CD4-positive, alpha-beta T cell treated with Interferon alpha-2 for 1 hour (primary cell): ENCODE measurements around the gene LIX1L.
A peak's percentile ranks its signal among the peaks of the same experiment; 100 is the strongest.

Source experiments
- DNase-seq, 2 donors: peaks; one replicate each; pipeline ENCODE4 v3.0.0-alpha.2; 2020 to 2022

The LIX1L gene

DNA sequence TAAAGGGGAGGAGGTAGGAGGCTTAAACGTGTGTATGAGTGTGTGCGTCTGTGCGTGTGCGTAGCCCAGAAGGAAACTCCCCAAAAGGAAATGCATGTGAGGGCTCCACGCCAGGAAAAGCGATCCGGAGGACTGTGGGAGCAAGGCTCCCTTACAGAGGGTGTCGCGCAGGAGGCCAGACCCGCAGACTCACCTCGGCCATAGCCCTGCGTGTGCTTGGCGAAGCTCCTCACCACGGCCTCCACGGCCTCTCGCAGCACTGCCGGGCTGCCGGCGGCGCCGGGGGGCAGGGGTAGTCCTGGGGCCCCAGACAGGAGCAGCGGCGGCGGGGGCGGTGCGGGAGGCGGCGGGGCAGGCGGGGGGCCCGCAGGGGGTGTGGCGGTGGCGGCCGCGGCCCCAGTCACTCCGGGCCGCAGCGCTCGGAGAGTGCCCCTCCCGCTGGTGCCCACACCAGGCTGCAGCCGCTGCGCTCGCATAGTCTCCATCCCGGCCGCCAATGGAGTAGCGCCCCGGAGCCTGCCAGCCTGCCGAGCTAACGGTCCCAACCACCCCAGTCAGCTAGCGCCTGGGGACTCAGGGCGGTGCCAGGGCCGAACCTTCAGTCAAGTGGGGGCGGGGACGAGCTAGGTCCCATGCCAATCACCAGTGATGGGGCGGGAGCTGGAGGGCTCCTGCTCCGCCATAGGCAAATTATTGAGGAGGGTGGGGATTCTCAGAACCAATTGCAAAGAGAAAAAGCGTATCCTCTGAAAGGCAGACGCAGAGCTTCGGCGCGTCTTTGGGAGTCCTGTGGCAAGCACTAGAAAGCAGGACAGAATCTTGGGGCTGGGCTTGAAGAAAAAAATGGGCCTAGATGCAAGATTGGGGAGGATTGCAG, at the start of gene LIX1L:
Gene LIX1L, minus strand, starts transcription at position 575 of the 877 bp plus-strand sequence. Its CDS starts 90 bp downstream, at position 485.
- DNase-seq = peak; percentile 93 to 95

DNA sequence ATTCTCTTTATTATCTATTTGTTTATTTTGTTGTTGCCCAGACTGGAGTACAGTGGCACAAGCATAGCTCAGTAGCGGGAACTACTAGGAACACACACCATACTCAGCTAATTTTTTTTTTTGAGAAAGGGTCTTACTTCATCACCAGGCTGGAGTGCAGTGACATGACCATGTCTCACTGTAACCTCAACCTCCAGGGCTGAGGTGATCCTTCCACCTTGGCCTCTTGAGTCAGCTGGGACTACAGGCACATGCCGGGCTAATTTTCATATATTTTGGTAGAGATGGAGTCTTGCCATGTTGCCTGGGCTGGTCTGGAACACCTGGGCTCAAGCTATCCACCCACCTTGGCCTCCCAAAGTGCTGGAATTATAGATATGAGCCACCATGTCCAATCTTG, 43.9 kb upstream of the LIX1L start:
- no peak for DNase-seq

DNA sequence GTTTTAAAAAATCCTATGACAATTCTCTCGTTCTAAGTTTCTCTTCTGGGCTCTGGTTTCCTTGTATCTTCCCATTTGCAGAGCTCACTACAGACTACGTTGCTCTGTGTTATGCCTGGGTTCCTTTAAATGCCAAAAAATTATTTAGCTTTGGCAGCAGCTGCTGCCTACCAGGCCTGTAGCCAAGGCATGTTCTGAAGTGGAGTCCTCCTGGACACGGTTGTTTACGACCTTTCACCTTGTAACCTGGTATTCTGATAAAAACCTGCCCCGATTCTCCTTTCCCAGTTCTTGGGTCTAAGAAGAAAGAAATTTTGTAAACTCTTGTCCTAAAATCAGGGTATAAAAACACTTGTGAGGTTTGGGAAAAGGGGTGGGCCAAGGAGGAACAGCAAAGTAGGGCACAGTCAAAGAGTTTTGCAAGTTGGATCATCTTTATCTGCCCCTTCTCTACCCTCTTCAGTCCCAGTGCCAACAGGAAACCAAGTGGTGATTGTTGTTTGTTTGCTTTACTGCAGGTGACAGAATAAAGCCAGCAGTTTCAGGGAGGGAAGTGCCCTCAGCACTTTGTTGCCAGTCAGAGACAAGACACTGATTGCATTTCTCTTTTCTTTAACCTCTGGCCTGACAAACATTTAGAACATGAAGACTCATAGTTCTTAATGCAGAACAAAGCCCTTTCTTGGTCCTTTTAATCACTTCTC, 41.7 kb upstream of the LIX1L start:
- peak; percentile 22 to 71 for DNase-seq

DNA sequence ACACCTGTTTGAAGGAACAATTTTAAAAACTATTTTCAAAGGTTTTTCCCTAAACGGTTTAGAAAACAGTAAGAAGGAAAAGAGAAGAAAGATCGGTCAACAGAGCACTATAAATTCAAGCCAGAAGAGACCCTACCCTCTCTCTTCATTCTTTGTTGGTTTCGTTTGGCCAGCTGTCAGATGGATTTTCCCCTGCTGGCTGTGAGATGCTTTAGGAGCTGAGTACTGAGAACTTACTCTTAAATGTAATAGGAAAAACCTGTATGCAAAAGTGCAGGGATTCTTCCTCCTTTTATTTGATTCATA, 39.9 kb upstream of the LIX1L start:
- DNase-seq = no peak

DNA sequence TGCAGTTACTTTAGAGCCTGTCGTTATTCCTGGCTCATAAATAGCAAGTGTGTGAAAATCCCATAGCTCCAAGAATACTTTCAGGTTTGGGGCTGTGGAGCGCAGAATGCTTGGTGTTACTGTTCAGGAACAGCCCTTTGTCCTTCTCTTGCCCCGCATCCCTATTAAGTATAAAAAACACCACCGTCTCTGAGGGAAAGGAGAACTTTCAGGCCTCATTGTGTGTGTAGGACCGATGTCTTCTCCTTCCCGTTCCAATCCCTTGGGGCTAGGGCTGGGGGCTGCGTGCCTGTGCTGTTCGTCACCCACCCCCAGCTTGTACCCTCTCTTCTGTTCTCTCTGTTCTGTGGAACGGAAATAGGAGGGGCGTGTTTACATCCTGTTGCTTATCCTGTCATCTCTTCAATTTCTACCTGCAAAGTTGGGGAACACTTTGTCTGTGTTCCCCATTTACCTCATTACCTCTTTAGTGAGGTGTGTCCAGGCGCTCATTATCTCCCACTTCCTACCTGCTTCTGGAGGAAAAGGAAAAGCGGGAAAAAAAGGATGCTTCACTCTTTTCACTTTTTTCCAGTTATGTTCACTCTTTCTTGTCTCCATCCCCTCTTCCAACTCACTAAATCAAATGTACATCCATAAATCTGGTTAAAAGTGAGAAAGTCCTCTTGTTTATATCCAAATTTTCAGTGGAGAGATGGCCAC, 39.4 kb upstream of the LIX1L start:
- peak; percentile 66 to 75 for DNase-seq

DNA sequence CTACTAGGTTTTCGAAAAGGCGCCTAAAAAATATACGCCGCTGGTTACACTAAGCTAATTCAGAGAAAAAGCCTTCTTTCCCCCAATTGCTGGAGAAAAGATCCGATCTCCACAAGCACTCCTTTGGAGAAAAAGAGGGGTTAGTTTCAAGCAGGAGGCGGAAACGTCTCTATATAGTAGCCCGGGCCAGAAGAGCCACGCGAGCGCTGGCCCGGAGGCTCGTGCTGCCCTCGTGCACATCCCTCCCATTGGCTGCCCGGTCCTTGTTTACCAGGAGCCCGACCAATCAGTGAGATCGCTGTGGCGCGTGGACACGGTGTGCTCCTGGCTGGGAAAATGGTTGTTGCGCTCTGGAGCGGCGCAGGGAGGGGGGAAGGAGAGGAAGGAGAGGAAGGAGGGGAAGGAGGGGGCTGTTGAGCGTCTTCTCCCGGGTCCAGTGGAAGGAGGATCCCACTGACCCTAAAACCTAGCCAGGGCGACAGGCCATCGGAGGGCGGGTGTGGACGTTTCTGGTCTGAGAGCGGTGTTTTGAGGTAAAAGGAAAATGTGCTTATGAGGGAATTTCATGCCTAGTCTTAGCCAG, 38.7 kb upstream of the LIX1L start, which contains the start of gene TXNIP:
Gene TXNIP, minus strand, starts transcription at position 147 of the 583 bp plus-strand sequence. CDS start 313 bp downstream, outside the sequence.
- DNase-seq = peak; percentile 94

DNA sequence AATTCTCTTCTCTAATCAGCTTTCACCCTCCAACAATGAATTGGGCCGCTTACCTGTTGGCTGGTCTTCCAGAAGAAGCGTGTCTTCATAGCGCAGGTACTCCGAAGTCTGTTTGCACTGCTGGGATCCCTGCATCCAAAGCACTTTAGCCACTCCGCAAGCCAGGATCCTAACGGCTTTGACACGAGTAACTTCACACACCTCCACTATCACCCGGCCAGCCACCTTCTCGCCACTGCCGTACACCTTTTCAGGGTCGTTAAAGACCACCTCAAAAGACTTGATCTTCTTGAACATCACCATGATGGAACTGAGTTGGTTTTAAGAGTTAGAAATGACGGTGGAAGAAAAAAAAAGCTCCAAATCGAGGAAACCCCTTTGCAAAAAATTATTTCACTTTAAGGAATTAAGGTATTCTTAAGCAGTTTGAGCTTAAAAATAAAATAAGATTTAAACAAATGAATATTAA, 38.2 kb upstream of the LIX1L start:
- DNase-seq = no peak

DNA sequence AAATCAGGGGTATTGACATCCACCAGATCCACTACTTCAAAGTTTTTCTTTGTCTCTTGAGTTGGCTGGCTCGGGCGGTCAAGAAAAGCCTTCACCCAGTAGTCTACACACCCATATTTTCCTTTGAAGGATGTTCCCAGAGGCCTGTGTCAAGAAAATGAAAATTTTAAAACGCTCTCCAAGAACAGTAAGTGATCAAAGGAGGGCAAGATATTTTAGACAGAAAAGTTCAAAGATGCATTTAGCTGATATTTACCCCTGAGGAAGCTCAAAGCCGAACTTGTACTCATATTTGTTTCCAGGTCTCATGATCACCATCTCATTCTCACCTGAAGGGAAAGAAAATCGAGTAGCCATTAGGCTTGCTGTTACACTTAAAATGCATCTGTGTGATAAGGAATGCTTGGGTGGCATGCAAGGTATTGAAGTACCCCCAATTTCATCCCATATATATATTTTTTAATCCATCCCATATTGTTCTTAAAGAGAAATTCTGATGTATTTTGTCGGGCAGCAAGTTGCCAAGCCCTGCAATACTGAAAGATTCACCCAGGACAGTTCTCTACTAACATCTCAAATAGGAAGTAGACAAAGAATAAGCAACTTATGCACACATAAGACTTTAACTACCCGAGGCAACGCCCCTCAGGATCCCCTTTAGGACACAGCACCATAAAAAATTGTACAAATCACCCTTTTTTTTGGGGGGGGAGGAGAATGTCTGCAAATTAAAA, 37.5 kb upstream of the LIX1L start:
- DNase-seq = no peak

DNA sequence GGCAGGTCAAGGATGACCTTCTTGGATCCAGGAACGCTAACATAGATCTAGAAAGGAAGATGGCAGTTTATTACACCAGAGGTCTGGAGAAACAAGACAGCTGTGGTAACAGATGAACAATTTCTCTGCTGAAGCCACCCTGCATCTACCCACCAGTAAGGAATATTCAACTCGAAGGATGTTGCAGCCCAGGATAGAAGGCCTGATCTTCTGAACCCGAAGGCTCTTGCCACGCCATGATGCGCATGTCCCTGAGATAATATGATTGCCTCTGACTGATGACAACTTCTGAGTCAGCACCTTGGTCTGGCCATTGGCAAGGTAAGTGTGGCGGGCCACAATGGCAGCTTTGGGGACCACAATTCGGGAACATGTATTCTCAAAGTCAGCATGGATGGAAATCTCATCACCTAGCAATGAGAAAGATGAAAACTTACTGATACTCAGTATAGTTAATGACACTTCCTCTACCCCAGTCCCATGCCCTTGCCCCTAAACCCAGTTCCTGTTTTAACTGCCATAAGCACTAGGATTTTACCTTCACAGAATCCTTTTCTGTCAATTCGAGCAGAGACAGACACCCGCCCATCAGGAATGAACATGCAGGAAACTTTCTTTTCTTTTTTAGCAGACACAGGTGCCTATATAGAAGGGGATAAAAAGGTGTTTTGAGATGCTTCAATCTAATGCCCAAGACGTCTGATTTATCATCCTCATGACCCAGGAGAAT, 36.7 kb upstream of the LIX1L start:
- DNase-seq = no peak

DNA sequence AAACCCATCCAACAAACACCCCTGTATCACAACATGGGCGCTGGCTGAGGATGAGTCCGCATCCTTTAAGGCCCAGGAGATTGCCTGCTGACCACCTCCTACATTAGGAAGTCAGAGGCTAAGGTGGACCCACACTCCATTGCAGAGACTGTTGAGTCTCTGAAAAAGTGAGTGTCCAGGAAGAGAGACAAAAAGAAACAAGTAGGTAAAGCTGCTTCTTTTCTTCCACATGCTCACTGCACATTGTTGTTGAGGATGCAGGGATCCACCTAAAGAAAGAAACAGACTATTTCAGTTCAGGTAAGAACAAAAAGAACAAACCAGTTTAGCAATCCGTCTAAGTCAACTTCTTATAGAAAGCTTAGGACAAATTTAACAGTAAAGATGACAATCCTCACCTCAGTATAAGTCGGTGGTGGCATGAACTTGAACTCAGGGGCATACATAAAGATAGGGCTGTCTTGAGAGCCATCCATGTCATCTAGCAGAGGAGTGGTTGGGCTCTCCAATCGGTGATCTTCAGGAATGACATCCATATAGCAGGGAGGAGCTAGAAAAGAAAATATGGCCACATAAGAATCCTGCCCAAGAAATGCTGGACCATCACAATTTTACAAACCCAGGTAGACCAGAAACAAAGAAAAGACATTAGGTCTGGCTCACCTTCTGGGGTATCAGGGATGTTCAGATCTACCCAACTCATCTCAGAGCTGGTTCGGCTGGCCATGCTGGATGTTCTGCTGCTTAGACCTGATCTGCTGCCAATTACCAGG, 36.0 kb upstream of the LIX1L start:
- DNase-seq = no peak

DNA sequence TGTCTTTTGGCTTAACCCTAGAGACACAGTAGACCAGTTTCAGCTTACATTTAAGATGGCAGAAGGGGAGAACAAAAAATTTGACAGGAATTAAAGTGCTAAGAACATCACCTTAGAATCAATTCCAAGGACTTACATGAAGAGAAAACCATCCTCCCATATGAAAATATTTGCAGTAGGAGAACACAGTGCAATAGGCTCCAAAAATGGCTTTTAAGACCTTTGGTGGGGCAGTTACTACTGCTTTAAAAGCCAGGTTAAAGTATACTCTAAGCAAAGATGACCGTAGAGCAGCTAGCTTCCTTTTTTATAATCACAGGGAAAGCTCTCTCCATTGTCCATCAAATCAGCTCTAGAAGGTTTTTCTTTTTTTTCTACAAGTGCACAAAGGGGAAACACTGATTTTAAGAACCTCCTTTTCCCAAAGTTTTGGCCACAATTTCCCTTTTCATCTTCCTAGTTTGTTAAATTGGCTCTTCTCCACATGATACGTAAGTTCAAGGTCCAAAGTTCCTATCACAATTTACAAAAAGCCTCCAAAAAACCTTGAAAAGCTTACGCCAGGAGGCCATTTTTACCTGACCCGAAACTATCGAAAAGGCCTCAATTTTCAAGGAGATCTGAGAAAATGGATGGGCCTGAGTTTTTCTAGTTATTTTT, 35.3 kb upstream of the LIX1L start:
- DNase-seq = no peak

DNA sequence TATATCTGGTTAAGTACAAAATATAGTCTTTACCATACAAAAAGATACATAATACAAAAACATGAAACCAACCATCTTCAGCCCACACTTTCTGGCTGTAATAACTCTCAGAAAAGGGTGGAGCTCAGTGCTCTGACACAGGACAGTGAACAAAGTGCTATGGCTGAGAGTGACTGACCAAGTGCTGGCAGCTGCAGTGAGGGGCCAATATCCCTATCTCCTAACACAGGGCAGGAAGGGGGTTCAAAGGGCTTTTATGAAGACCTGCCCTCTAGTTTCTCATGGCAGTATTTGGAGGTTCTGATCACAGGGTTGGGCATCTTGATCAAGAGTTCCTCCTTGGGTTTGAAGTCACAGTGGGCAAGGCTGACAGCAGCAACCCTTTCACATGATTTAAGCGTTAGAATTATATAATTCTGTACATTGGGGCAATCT, 34.7 kb upstream of the LIX1L start:
- no peak for DNase-seq

DNA sequence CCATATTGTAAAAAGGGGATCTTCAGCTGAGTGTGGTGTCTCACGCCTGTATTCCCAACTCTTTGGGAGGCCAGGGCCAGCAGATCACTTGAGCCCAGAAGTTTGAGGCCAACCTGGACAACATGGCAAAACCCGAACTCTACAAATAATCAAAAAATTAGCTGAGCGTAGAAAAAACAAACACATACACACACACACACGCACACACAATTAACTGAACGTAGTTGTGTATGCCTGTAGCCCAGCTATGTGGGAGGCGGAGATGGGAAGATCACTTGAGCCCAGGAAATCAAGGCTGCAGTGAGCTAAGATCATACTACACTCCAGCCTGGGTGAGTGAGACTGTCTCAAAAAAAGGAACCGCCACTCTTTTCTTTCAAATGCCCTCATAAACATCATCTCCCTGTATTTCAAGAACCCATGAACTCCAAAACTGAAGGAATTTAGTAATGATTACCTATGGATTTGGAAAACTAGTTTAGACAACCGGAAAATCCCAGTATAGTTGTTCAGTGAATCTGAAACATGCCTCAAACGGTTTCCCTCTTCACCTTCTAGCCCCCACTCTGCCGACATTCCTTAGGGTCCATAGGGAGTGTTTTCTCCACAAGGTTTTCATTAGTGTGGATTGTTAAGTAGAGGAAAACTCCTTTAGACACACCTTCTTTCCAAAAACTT, 34.1 kb upstream of the LIX1L start:
- DNase-seq = peak in 1 of 2 donors; percentile 48

DNA sequence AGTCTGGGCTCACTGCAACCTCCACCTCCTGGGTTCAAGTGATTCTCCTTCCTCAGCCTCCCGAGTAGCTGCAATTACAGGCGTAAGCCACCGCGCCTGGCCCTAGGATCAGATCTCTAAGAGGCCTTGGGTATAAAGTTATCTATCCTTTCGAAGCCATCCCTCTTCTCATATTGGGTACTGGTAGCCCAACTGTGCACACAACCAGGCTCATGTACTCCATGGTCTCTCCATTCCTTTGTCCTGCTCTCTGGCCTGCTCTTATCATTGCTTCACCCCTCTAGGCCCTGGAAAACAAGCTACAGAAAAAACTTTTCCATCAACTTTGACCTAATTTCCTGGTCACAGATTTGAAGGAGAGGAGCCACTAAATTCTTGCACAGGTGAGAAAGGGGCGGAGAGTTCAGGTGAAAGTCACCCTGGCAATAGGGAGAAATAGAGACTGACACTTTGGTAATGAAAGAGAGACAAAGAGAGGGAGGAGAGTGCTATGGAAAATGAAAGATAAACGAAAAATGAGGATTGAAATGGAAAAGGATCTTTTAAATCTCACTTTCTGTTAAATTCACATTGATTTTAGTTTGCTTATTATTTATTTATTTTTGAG, 32.5 kb upstream of the LIX1L start:
- DNase-seq = peak in 1 of 2 donors; percentile 50

DNA sequence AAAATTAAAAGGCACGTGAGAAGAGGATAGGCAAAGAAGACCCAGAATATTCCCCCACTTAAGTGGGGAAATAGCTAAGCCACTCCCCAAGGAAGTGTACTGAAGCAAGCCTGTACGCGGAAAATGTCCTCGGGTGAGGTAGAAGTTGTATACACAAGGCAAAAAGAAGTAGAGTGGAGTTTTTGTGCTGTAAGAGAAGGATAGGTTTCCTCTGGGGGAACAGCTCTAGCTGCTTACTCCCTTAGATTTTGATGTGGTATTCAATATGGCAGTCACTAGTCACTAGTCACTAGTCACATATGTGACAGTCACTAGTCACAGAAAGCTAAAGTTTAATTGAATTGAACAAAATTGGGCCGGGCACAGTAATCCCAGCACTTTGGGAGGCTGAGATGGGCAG, 31.0 kb upstream of the LIX1L start:
- DNase-seq = peak in 1 of 2 donors; percentile 46

DNA sequence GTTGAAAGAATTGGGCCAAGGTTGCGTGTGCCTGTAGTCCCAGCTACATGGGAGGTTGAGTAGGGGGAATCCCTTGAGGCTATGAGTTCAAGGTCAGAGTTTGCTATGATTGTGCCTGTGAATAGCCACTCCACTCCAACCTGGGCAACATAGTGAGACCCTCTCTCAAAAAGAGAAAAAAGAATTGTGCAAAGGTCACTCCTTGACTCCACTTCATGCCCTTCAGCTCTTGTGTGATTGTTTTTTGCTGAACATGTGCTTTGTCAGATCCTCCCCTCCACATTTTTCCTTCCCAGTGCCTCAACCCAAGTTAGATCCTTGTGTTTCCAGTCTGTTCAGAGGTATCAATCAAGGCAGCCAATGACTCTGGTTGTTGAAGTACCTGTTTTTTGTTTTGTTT, 30.1 kb upstream of the LIX1L start:
- no peak for DNase-seq

DNA sequence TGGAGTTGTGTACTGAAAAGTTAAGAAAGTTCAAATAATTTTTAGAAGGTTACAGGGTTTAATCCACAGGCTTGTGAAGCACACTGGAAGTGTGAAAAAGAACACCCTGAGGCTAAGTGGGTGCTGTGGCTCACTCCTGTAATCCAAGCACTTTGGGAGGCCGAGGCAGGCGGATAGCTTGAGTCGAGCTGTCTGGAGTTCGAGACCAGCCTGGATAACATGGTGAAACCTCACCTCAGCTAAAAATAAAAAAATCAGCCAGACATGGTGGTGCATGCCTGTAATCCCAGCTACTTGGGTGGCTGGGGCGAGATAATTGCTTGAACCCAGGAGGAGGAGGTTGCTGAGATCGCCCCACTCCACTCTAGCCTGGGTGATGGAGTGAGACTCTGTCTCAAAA, 28.7 kb upstream of the LIX1L start:
- no peak for DNase-seq

DNA sequence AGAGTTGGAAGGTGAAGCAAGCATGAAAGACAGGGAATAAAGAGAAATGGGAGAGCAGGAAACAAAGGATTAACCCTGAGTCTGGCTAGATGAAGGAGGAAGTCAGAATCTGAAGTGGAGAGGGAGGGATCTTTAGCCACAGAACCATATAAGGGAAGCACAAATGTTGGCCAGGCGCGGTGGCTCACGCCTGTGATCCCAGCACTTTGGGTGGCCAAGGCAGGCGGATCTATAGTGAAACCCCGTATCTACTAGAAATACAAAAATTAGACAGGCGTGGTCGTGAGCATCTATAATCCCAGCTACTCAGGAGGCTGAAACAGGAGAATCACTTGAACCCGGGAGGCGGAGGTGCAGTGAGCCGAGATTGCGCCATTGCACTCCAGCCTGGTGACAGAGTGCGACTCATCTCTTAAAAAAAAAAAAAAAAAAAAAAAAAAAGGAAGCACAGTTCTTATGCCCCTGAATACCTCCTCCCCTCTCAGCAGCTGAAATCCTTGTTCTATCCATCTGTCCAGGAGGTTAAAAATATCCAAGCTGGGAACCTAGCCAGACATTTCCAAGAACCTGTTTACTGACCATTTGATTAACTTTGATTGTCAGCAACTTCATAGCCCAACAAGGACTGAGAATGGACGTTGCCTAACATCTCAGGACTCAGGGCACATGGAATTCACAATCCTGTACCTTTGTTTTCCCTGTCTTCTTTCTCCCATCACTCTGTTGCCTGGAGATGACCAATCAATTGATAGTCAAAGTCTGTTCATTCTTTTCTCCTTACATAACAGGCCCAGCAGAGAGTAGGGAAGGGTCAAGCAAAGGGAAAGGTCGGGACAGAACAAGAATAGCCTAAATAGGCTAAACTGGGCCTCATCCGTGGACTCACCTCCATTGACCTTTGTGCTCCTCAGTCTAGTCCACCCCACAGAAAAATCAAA, 28.0 kb upstream of the LIX1L start:
- DNase-seq = peak in 1 of 2 donors; percentile 27
